ENCODE results near the gene GPR155.
A peak's percentile ranks its signal among the peaks of the same experiment; 100 is the strongest.

The GPR155 gene, protein sequence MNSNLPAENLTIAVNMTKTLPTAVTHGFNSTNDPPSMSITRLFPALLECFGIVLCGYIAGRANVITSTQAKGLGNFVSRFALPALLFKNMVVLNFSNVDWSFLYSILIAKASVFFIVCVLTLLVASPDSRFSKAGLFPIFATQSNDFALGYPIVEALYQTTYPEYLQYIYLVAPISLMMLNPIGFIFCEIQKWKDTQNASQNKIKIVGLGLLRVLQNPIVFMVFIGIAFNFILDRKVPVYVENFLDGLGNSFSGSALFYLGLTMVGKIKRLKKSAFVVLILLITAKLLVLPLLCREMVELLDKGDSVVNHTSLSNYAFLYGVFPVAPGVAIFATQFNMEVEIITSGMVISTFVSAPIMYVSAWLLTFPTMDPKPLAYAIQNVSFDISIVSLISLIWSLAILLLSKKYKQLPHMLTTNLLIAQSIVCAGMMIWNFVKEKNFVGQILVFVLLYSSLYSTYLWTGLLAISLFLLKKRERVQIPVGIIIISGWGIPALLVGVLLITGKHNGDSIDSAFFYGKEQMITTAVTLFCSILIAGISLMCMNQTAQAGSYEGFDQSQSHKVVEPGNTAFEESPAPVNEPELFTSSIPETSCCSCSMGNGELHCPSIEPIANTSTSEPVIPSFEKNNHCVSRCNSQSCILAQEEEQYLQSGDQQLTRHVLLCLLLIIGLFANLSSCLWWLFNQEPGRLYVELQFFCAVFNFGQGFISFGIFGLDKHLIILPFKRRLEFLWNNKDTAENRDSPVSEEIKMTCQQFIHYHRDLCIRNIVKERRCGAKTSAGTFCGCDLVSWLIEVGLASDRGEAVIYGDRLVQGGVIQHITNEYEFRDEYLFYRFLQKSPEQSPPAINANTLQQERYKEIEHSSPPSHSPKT
- 43.5 to 47.7 reads per million in 2 donors for total RNA-seq

- DNase-seq: peak; percentile 38
Observed at GRCh38 chr2:174486563-174487107, at the start of gene GPR155. TSS of gene GPR155 (minus strand) at chr2:174487029. CDS start at chr2:174481956, 5,073 bp downstream.

DNA sequence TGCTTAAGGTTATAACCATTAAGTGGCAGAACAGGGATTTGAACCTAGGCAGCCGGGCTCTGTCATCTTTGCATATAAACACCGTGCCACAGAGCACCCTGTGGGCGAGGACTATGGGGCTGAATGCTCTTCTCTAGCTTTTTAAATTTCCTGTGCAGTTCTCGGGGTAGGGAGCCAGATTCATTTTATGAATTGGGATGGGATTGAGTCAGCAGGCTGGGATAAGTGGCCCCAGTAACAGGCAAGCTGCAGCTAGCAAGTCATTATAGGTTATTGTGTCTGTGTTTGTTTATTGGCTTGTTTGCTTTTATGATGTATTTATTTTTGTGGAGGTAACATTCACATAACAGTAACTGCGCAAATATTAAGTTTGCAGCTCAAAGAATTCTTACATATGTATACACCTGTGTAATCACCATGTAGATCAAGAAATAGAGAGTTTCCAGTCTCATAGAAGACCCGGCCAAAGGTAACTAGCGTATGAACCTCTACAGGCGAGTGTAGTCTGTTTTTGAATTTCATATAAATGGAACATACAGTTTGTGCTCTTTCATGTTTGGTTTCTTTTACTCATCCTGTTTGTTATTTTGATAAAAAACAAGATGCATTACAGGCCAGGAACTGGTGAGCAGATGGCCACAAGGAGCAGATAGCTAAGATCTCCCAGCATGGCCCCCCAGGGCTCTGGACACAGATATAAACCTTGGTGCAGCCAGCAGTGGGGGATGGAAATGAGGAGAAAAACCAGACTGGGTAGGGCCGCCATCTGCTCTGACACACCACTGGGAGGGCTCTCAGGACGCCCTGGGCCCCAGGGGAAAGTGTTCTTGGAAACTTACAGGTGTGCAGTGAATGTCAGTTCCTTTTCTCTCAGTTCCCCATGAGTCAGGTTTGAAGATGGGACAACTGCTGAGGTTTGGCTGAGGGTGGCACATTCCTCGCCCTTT is 49.2 kb upstream of the GPR155 start:
- no peak for DNase-seq

- DNase-seq: no peak
Observed at GRCh38 chr2:174535083-174535482, 48.3 kb upstream of the GPR155 start.

DNA sequence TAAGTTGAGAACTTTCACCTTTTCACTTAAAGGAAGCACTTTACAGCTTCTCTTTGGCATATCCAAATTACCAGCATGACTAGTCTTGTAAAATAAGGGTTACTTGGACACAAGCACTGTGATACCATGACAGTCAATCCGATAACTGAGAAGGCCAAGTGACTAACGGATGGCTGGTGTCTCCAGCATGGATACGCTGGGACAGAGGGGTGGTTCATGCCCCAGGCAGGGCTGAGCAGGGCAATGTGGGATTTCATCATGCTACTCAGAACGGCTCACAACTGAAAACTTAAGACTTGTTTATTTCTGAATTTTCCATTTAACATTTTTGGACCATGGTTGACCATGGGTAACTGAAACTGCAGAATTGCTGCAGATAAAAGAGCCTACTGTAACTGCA is 43.1 kb upstream of the GPR155 start:
- DNase-seq: no peak

- DNase-seq: no peak
Observed at GRCh38 chr2:174527959-174528358, 41.1 kb upstream of the GPR155 start.

GRCh38 chr2:174527101-174527721 is 40.4 kb upstream of the GPR155 start:
- no peak for DNase-seq

- no peak for DNase-seq
Observed at GRCh38 chr2:174524527-174524926, 37.7 kb upstream of the GPR155 start.

- no peak for DNase-seq
Observed at GRCh38 chr2:174522553-174522952, 35.7 kb upstream of the GPR155 start.

DNA sequence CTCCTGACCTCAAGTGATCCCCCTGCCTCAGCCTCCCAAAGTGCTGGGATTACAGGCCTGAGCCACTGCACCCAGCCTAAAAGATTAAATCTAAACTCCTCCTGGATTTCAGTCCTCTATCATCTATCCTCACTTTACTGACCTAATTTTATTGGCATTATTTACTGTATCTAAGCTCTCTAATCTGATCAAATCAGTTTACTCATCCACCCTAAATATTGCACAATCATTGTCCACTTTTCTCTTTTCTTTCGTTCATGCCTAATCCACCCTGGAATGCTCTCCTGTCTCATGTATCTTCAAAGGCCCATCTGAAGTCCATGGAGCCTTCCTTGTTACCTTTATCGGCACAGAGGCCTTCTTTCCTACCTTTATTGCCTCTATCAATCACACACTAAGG is 31.6 kb upstream of the GPR155 start:
- DNase-seq: no peak

GRCh38 chr2:174516501-174517378 is 29.9 kb upstream of the GPR155 start:
- DNase-seq: no peak

- no peak for DNase-seq
Observed at GRCh38 chr2:174512345-174512744, 25.5 kb upstream of the GPR155 start.

DNA sequence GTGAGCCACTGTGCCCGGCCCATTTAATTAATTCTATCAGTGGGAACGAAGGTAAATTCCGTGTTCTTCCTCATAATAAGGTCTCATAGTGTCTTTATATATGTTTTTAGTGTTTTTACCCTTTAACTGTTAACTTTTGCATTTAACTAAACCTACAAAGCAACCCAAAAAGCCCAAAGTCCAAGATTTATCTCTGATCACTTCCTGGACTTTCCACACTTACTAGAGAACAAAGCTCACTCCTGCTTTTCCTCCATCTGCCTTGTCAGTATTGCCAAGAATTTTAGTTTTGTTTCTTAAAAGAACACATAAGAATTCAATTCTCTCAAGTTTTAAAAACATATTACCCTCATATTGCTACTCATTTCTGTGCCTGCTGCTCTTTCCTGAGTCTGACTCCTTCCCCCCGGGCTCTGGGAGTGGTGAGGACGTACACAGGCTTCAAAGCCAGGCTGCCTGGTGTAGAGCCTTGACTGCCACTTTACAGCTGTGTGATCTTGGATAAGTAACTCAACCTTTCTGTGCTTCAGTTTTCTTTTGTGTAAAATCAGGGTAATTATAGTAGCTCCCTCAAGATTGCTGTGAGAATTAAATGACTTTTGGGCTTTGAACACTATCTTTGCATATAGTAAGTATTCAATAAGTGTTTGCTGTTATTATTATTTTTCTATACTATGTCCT is 24.9 kb upstream of the GPR155 start:
- DNase-seq: no peak

DNA sequence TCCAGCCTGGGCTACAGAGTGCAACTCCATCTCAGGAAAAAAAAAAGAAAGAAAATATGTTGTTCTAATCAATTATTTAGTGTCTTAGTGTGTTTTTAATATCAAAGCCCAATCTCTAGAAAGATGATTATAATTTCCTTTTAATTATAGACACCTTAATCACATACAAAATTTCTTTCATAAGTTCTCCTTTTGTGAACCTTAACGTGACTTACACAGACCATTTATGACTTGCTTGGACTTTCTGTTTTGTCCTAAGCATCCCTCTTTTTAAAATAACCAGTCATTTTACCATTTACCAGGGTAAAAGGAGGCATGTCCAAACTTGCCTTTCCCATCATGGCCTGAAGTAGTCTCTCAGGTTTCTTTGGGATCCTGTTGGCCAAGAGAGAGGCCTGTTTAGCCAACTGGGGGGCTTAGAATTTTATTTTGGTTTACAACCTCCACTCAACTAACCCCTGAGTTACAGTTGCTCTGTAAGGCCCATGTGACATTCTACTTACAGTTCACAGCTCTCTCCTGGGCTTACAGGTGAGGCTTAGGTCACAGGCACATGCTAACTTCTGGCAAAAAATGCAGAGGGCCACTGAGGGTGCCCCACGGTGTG is 23.9 kb upstream of the GPR155 start:
- no peak for DNase-seq

DNA sequence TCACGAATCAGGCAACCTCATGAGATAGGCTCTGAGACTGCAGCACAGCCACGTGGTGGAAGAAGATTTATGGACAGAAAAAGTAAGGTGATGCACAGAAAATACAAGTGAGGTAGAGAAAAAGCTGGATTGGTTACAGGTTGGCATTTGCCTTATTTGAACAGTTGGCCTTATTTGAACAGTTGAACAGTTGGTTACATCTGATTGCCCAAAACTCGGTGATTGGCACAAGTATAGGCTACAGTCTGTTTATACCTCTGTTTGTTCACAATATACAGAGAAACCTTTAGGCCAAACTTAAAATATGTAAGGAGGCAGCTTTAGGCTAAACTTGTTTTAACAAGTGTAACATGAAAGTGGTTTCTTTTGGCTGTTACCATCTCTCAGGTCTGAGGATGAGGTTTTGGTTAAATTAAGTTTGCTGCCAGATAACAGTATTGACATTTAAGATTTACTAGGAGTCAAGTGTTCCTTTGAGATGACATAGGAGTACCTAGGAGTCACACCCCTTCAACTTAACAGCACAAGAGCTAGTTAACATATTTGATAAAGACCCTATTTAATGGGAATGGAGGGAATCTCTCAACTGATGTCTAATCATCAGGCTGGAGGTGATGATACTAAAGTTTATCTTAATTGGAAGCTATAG is 16.5 kb upstream of the GPR155 start:
- no peak for DNase-seq

DNA sequence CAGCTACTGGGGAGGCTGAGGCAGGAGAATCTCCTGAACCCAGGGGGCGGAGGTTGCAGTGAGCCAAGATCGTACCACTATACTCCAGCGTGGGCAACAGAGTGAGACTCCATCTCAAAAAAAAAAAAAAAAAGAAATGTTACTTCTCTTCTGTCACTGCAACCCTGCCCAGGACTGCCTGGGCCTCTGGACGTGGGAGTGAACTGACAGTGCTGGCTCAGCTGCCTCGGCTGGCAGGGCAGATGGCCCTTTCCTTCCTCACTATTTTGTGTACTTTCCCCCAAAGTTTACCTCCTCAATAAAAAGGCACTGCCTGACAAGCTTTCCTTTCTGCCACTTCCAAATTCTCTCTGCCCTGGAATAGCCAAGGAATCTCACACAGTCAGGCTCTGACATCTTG is 12.5 kb upstream of the GPR155 start:
- DNase-seq: no peak

DNA sequence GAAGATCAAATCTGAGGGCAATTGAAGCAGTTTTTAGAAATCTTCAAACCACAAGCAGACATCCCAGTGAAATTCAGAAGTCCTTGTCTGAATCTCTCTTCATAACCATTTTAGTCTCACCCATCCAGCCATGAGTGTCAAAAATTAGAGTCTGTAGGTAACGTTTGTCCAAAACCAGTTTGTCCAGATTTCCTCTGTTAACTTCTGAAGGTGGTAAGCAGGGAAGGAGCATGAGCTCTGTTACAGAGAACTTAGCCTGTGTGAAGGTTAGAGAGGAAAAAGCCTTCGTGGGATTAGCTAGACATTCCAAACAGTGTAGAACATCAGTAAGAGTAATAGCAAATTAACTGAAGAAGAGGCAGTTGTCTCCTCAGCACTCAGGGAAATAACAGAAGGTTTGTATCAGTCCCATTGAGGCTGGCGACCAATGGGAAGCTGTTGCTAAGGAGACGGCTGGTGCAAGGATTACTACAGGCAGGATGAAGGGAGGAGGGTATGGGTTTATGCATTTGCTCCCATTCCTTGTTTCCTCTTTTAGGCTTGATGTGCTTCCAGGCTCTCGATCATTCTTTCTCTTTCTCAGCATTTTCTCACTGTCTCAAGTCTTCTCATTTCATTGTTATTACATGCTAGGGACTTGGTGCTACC is 8.7 kb upstream of the GPR155 start:
- no peak for DNase-seq

GRCh38 chr2:174493549-174494331 is 6.9 kb upstream of the GPR155 start:
- DNase-seq: no peak

DNA sequence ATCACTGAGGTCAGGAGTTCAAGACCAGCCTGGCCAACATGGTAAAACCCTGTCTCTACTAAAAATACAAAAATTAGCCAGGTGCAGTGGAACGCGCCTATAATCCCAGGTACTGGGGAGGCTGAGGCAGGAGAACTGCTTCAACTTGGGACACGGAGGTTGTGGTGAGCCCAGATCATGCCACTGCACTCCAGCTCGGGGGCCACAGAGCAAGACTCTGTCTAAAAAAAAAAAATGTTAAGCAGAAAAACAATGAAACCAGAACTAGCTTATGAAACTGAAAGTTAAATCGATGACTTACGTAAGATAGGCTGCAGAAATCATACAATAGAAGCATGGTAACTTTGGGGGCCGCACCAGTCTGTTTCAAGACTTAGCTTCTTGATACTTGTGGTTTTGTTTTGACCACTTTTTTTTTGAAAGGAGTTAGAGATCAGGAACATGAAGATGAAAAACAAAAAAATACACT is 6.2 kb upstream of the GPR155 start:
- DNase-seq: no peak
